NCI-H1105 (cell line): ENCODE measurements around the gene KRTAP1-4.
"Not testable (repeated sequence)": the region's sequence is repeated elsewhere in the genome, so short reads cannot be mapped to it uniquely, and the experiment has no call there.

Experiments
- DNase-seq: peaks from one replicate; lab custom pipeline; 2025; lab: John Stamatoyannopoulos, UW

KRTAP1-4 gene

DNA sequence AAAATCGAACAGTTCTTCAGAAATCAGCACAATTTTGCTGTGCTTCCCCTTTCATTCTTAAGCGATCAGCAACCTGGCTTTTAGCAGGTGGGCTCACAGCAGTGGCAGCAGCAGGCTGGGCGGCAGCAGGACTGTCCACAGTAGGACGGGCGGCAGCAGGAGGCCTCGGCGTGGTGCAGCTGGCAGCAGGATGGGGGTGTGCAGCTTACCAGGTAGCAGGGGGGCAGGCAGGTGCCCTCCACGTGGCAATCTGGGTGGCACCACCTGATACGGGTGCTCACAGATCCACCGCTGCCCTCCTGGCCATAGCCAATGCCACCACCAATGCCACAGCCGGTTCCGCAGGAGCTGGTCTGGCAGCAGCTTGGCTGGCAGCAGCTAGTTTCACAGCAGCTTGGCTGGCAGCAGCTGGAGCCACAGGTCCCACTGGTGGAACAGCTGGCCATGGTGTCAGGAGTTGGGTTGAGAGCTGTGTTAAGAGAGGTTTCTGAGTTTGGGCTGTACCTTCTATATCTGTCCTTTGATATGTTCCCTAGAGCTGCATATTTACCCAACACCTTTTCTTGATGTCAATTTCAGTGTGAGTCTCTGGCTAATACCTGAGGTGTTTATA is at the start of gene KRTAP1-4:
KRTAP1-4 (minus strand) TSS at position 563 of the 613 bp plus-strand sequence; CDS start at position 446, 117 bp downstream.
- peak; percentile 14 for DNase-seq

- DNase-seq = no peak
Observed at GRCh38 chr17:41076788-41077187, 46.8 kb upstream of the KRTAP1-4 start.

DNA sequence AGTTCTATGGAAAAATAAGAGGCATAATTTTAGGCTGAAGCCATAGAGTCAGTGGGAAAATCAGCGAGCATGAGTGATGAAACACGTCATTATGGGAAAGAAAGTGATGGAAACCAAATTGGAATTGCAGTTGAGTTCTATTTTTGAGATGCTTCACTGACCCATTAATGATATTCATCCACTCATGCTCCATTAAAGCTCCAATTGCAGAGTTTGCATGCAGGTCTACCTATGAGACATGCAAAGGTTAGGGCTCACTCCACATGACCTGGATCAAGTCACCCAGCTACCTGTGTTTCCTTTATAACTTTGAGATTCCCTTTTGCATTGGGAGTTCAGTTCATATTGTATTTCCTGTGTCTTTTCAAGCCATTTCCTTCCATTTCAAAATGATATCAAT is 43.7 kb upstream of the KRTAP1-4 start:
- DNase-seq = no peak

- no peak for DNase-seq
Observed at GRCh38 chr17:41071606-41072360, 41.8 kb upstream of the KRTAP1-4 start.

GRCh38 chr17:41069031-41069430 is 39.0 kb upstream of the KRTAP1-4 start:
- DNase-seq = no peak

- no peak for DNase-seq
Observed at GRCh38 chr17:41067281-41067680, 37.3 kb upstream of the KRTAP1-4 start.

DNA sequence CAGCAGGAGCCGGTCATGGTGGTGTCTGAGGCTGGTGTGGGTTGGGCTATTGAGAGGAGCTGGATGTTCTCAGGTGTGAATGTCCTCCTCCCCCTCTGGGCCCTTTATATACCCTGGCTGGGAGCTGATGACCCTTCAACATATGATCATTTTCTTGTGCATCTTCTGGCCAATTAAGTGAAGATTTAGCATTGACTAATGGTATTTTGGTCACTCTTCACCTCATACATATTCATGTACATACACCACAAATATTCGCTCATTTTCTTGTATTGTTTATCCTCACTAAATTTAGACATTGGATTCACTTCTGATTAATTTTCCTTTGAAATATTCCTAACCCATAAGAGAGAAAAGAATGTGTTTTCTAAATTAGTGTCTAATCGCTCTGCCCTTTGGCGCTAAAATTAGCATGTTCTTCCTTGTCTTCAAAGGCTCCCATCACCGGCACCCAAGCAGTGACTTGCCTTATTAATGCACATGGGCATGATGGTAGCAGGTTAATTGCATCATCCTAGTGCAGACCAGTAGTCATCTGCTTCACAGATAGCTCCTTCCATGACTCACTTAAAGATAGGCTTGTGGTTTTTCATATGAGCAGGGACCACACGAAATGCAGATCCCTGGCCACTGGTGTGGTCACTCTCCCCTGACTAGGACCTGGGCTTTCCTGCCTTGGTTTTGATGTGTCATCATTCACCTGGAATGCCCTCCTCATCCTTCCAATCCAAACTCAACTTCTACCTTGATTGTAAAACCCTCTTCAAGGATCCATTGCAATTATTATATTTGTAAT is 36.0 kb upstream of the KRTAP1-4 start, which contains the start of gene KRTAP2-4:
KRTAP2-4 (minus strand) TSS at position 51 of the 796 bp plus-strand sequence; CDS start at position 17, 34 bp downstream.
- no peak for DNase-seq

DNA sequence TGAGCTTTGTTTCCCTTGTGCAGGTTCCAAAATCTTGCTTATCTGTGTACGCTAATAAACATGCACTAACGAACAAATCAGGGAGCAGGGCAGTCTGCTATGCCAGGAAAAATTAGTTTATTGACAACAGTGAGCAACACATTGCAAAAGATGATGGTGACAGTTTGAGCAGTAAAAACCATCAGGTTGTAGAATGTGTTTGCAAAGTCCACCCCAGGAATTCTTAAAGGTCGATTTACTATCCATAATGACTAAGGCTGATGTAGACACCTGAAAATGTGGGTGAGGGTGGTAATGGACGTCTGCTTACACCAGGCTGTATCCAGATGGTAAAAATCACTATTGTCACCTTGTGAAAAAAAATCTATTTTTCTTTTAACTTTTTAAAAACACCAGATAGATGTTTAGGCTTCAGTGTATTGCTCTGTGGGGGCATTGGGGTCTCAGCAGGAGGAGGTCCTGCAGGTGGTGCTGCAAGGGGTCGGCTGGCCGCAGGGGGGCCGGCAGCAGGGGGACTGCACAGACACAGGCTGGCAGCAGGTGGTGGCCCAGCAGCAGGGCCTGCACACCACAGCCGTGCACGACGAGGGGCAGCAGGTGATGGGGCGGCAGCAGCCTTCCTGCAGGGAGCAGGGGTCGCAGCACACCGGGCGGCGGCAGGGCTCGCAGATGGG is 35.2 kb upstream of the KRTAP1-4 start:
- DNase-seq = not testable (repeated sequence)

GRCh38 chr17:41064301-41064700 is 34.3 kb upstream of the KRTAP1-4 start:
- DNase-seq = no peak

DNA sequence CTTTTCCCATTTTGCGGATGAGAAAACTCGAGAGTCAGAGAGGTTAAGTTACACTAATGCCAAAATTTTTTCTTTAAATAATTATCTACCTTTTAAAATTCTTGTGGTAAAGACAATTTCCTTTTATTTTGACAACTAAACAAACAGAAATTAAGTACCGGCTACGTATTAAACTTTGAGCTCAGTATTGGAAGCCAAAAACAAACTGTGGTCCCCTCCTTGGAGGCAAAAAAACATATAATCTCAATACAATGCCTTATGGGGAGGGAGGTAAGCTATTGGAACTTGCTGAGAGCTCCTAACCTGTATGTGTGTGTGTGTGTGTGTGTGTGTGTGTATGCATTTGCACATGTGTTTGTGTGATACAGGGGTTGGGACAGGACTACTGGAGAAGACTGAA is 33.5 kb upstream of the KRTAP1-4 start:
- no peak for DNase-seq

GRCh38 chr17:41061964-41062363 is 32.0 kb upstream of the KRTAP1-4 start:
- no peak for DNase-seq

GRCh38 chr17:41060052-41060604 is 30.1 kb upstream of the KRTAP1-4 start, which contains the start of gene KRTAP2-3:
KRTAP2-3 (minus strand) TSS chr17:41060114; CDS start chr17:41060050, 64 bp downstream.
- DNase-seq = no peak

DNA sequence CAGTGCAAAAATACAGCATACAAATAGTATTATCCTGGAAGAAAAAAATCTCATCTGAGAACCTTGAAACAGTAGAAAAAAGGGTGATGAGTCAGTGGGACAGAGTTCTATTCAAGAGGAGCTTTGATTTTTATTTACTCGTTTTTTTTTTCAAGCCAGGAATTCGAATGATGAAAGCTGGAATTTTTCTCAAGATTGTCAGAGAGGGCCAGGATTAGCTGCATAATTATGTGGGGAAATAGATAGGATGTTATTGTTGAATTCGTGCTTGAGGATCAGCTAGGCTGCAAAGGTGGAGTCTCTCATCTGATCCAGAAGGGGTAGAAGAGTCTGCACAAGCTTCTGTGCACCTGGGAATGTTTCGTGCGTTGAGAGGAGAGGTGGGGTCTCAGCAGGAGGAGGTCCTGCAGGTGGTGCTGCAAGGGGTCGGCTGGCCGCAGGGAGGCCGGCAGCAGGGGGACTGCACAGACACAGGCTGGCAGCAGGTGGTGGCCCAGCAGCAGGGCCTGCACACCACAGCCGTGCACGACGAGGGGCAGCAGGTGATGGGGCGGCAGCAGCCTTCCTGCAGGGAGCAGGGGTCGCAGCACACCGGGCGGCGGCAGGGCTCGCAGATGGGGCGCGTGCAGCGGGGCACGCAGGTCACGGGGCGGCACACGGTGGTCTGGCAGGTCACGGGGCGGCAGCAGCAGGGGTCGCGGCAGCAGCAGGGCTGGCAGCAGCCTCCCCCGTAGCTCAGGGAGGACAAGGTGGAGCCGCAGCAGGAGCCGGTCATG is 29.5 kb upstream of the KRTAP1-4 start:
- DNase-seq = not testable (repeated sequence)

- no peak for DNase-seq
Observed at GRCh38 chr17:41058741-41059140, 28.7 kb upstream of the KRTAP1-4 start.

- no peak for DNase-seq
Observed at GRCh38 chr17:41057547-41057946, 27.6 kb upstream of the KRTAP1-4 start.

GRCh38 chr17:41055130-41055529 is 25.1 kb upstream of the KRTAP1-4 start, which contains the start of gene KRTAP2-2:
KRTAP2-2 (minus strand) TSS chr17:41055230; CDS start chr17:41055211, 19 bp downstream.
- not testable (repeated sequence) for DNase-seq

- DNase-seq = not testable (repeated sequence)
Observed at GRCh38 chr17:41054556-41054955, 24.6 kb upstream of the KRTAP1-4 start.

GRCh38 chr17:41054025-41054424 is 24.0 kb upstream of the KRTAP1-4 start:
- DNase-seq = no peak

DNA sequence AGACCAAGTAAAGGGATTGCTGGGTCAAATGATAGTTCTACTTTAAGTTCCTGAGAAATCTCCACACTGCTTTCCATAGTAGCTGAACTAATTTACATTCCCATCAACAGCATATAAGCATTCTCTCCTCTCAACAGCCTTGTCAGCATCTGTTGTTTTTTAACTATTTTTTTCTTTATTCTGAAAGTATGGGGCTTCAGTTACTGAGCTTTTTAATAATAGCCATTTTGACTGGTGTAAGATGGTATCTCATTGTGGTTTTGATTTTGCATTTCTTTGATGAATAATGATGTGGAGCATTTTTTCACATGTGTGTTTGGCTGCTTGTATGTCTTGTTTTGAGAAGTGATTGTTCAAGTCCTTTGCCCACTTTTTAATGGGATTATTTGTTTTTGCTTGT is 22.6 kb upstream of the KRTAP1-4 start:
- no peak for DNase-seq

DNA sequence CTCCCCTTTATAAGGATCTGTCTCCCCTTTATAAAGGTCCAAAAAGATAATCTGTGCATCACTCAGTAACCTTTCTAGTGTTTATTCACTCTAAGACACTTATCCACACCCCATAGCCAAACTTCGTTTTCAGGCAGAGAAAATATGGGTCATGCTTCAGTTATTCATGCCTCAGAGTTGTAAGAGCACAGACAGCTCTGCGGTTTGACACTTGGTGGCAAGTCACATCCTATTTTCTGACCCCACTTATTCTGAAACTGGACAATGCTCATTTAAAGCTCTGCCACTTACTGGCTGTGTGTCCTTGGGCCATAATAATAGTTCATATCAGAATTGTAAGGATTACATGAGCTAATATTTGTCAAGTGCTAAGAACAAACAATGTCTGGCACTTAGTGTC is 19.1 kb upstream of the KRTAP1-4 start:
- DNase-seq = no peak

- DNase-seq = no peak
Observed at GRCh38 chr17:41048441-41048840, 18.4 kb upstream of the KRTAP1-4 start.
